ENCODE data around the gene LRRC39. TPM values are rescaled to one million over a fixed set of nuclear protein-coding genes. Genes with fewer than 3 reads are reported as not detected.

LRRC39 gene
- total RNA-seq, 1 experiment from 2014 or later: 0.54 TPM

DNA sequence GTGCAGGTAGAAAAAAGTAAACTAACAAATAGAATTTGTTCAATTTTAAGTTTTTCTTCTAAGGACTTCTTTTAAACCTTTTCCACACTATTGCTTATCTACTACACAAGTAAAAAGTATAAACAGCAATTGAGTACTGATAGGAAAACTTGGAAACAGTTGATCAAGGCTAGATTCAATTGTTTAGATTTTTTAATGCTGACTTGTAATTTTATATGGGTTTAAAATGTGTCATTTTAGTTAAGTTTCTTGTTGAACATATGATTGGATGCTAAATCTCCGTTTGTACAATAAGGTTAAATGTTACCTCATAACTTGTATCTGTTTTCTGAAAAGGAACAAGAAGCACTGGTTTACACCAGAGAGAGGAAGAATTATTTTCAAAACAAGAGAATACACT, 50.8 kb downstream of the LRRC39 start:
- no TSS peak for BruUV-seq (replicated peaks)
- DNase-seq (ENCODE audit: low read depth, low spot score): no peak
- Histone ChIP-seq H2AFZ (ENCODE audit: low read depth, low read length, poor library complexity, severe bottlenecking) (no peak overlapping the region), H3K27me3 (ENCODE audit: insufficient read depth, low read length) (no peaks in the 10 kb centered on the region), H3K36me3 (ENCODE audit: control insufficient read depth in 1 of 2, insufficient read depth in 2 of 2, low read length in 2 of 2) (peaks cover 0 to 5% of the 10 kb centered on the region in 2 experiments; a peak in 1 of 4 replicates), H3K27ac (ENCODE audit: low read depth, low read length) (no peak overlapping the region), H3K9ac (ENCODE audit: low read length) (no peak overlapping the region), H3K9me3 (ENCODE audit: control insufficient read depth in 1 of 2, insufficient read depth in 1 of 2, low read depth in 1 of 2, low read length in 2 of 2) (no peaks in the 10 kb centered on the region), H3K79me2 (ENCODE audit: insufficient read depth, low read length) (peaks cover 84% of the 10 kb centered on the region), H3K4me3 (replicated peaks in 1 of 2; ENCODE audit: low read depth in 1 of 2, low read length in 2 of 2) (no peak overlapping the region), H3K4me1 (ENCODE audit: control insufficient read depth in 1 of 2, insufficient read depth in 2 of 2, low read length in 2 of 2) (peaks cover 10 to 14% of the 10 kb centered on the region in 2 experiments), H3K4me2 (ENCODE audit: low read length) (no peak overlapping the region), H3K9me2 (ENCODE audit: insufficient read depth) (no peaks in the 10 kb centered on the region), H4K20me1 (ENCODE audit: insufficient read depth) (no peaks in the 10 kb centered on the region)
- CTCF ChIA-PET: no interaction called here
- no peak for ATAC-seq
- intact Hi-C loops (cut with micrococcal nuclease): no loop called here
- POLR2A ChIA-PET: no interaction called here
- RAD21 ChIA-PET (ENCODE audit: low non-redundant PET in 1 of 2, low total read pairs in 2 of 2, uncharacterized antibody in 2 of 2, unreplicated experiment in 2 of 2): no interaction called here
- no peak for TF ChIP-seq EZH2 (IDR thresholded peaks at IDR 0.05)
- TF ChIP-seq EZH2phosphoT487 (IDR thresholded peaks at IDR 0.05; ENCODE audit: borderline replicate concordance): no peak
- TF ChIP-seq, protein P1, sequence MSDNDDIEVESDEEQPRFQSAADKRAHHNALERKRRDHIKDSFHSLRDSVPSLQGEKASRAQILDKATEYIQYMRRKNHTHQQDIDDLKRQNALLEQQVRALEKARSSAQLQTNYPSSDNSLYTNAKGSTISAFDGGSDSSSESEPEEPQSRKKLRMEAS (IDR thresholded peaks at IDR 0.05): no peak
- no peak for TF ChIP-seq RAD21 (IDR thresholded peaks at IDR 0.05; ENCODE audit: low read depth)
- TF ChIP-seq FOSL1 (IDR thresholded peaks at IDR 0.05; ENCODE audit: low read depth): no peak
- TF ChIP-seq, protein P2, sequence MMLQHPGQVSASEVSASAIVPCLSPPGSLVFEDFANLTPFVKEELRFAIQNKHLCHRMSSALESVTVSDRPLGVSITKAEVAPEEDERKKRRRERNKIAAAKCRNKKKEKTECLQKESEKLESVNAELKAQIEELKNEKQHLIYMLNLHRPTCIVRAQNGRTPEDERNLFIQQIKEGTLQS (IDR thresholded peaks at IDR 0.05): no peak
- TF ChIP-seq SRF (IDR thresholded peaks at IDR 0.05; ENCODE audit: low read depth): no peak
- no peak for TF ChIP-seq POLR2A (IDR thresholded peaks at IDR 0.05; ENCODE audit: borderline replicate concordance, extremely low read depth, insufficient read depth, insufficient read length)
- no peak for TF ChIP-seq TCF7L2 (IDR thresholded peaks at IDR 0.05; ENCODE audit: borderline replicate concordance, extremely low read depth, insufficient read depth, insufficient read length)

DNA sequence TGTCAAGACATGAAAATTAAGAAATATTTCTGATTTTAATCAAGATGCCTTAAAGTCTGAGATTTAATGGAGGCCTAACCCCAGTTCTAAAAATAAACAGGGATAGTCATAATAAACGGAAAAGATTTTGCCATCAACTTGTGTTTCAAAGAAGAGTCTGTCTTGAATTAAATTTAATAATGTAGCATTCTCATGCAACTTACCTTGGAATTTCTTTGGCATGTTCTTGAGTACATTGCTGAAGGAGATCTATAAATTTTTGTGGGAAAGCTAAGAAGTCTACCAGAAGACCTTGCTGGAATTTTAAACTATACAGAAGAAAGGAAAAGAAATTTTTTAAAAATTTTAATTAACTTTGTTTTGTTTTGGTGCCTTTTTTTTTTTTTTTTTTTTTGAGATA, 55.9 kb downstream of the LRRC39 start:
- Histone ChIP-seq H3K27me3 (ENCODE audit: insufficient read depth, low read length) (no peaks in the 10 kb centered on the region), H3K4me1 (ENCODE audit: control insufficient read depth in 1 of 2, insufficient read depth in 2 of 2, low read length in 2 of 2) (no peaks in the 10 kb centered on the region), H3K4me3 (replicated peaks in 1 of 2; ENCODE audit: low read depth in 1 of 2, low read length in 2 of 2) (no peak overlapping the region), H3K9me3 (ENCODE audit: control insufficient read depth in 1 of 2, insufficient read depth in 1 of 2, low read depth in 1 of 2, low read length in 2 of 2) (no peaks in the 10 kb centered on the region), H3K9me2 (ENCODE audit: insufficient read depth) (no peaks in the 10 kb centered on the region), H3K36me3 (ENCODE audit: control insufficient read depth in 1 of 2, insufficient read depth in 2 of 2, low read length in 2 of 2) (peaks cover 5 to 15% of the 10 kb centered on the region in 2 experiments; a peak in 3 of 4 replicates), H3K4me2 (ENCODE audit: low read length) (no peak overlapping the region), H3K79me2 (ENCODE audit: insufficient read depth, low read length) (peaks cover 35% of the 10 kb centered on the region), H2AFZ (ENCODE audit: low read depth, low read length, poor library complexity, severe bottlenecking) (no peak overlapping the region), H3K9ac (ENCODE audit: low read length) (no peak overlapping the region), H4K20me1 (ENCODE audit: insufficient read depth) (no peaks in the 10 kb centered on the region), H3K27ac (ENCODE audit: low read depth, low read length) (no peak overlapping the region)
- BruUV-seq (replicated peaks): no TSS peak
- ChIA-PET POLR2A (no interaction called here), CTCF (no interaction called here), RAD21 (ENCODE audit: low non-redundant PET in 1 of 2, low total read pairs in 2 of 2, uncharacterized antibody in 2 of 2, unreplicated experiment in 2 of 2) (no interaction called here)
- no peak for ATAC-seq
- no peak for DNase-seq (ENCODE audit: low read depth, low spot score)
- intact Hi-C loops (cut with micrococcal nuclease): no loop called here
- TF ChIP-seq TCF7L2 (IDR thresholded peaks at IDR 0.05; ENCODE audit: borderline replicate concordance, extremely low read depth, insufficient read depth, insufficient read length): no peak
- no peak for TF ChIP-seq ELF1 (IDR thresholded peaks at IDR 0.05; ENCODE audit: borderline replicate concordance, low read depth)
- no peak for TF ChIP-seq SRF (IDR thresholded peaks at IDR 0.05; ENCODE audit: low read depth)
